Measurements from ENCODE around the gene UBE2E2. TPM values are rescaled to one million over a fixed set of nuclear protein-coding genes. Genes with fewer than 3 reads are reported as not detected.

Gene UBE2E2
- total RNA-seq, 2 experiments from 2014 or later = 41.1 to 48.8 TPM

DNA sequence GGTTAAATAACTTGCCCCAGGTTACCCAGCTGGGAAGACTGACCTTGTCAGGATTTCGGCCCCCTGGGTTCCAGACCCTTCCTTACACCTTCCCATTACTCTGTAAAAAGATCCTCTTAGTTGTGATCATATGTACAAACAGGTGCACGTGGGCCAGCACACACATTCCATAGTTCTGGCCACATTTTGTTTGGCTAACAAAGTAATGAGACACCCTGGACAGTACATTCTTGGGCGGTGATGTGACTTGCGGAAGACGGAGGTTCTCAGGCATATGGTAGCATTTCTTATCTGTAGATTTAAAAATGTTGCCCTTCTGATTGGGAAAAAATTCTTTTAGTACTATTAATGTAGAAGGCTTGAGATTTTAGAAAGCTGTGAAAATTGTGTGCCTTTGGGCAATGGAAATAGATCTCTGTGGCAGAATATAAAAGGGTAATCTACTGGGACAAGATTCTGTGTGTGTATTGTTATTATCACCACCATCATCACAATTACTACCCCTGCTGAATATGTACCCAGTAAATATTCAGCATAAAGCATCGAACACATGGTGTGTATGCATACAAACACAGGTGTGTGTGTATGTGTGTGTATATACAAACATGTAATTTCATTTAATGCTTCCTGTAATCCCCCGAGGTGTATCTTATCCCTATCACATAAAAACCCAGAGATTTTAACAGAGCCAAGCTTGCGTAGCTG lies 397.2 kb downstream of the UBE2E2 start:
- no peak for DNase-seq (ENCODE audit: low spot score)
- Histone ChIP-seq H3K79me2 (ENCODE audit: insufficient read depth, low read depth, low read length) (no peaks in the 10 kb centered on the region), H3K9me3 (ENCODE audit: low read length) (peaks cover 10% of the 10 kb centered on the region), H3K4me3 (ENCODE audit: low read depth, low read length, poor library complexity, severe bottlenecking) (no peak overlapping the region), H3K27ac (ENCODE audit: low read depth, low read length, poor library complexity, severe bottlenecking) (no peak overlapping the region), H3K9me2 (ENCODE audit: insufficient read depth, low read length) (no peaks in the 10 kb centered on the region), H2AFZ (ENCODE audit: low read length) (no peak overlapping the region), H4K20me1 (ENCODE audit: insufficient read depth, low read length) (no peaks in the 10 kb centered on the region), H3K4me1 (ENCODE audit: insufficient read depth, low read length, poor library complexity, severe bottlenecking) (peaks cover 2% of the 10 kb centered on the region), H3K36me3 (ENCODE audit: insufficient read depth, low read length) (peaks cover 12% of the 10 kb centered on the region), H3K4me2 (ENCODE audit: low read length) (no peak overlapping the region)
- TF ChIP-seq CTCF (conservative IDR thresholded peaks at IDR 0.05; ENCODE audit: low read length) = no peak
- intact Hi-C loops (cut with micrococcal nuclease; ENCODE audit: unreplicated experiment) = no loop called here
- ChIA-PET CTCF (ENCODE audit: unreplicated experiment) (no interaction called here), POLR2A (no interaction called here)
- BruUV-seq (replicated peaks) = no TSS peak

GRCh38 chr3:23601091-23601822 lies 398.1 kb downstream of the UBE2E2 start:
- H4K20me1 ChIP-seq (ENCODE audit: insufficient read depth, low read length) = no peaks in the 10 kb centered on the region
- no peak for TF ChIP-seq CTCF (conservative IDR thresholded peaks at IDR 0.05; ENCODE audit: low read length)
- TF ChIP-seq EZH2phosphoT487 (IDR thresholded peaks at IDR 0.05; ENCODE audit: borderline replicate concordance, low read depth, low read length) = no peak
- H2AFZ ChIP-seq (ENCODE audit: low read length) = no peak overlapping the region
- H3K9me3 ChIP-seq (ENCODE audit: low read length) = peaks cover 7% of the 10 kb centered on the region
- H3K9me2 ChIP-seq (ENCODE audit: insufficient read depth, low read length) = no peaks in the 10 kb centered on the region
- peaks cover 7% of the 10 kb centered on the region for H3K36me3 ChIP-seq (ENCODE audit: insufficient read depth, low read length)
- no peaks in the 10 kb centered on the region for H3K4me1 ChIP-seq (ENCODE audit: insufficient read depth, low read length, poor library complexity, severe bottlenecking)
- no peak overlapping the region for H3K4me2 ChIP-seq (ENCODE audit: low read length)
- no peak overlapping the region for H3K4me3 ChIP-seq (ENCODE audit: low read depth, low read length, poor library complexity, severe bottlenecking)
- ChIA-PET CTCF (ENCODE audit: unreplicated experiment) (no interaction called here), POLR2A (no interaction called here)
- H3K79me2 ChIP-seq (ENCODE audit: insufficient read depth, low read depth, low read length) = no peaks in the 10 kb centered on the region
- DNase-seq (ENCODE audit: low spot score) = no peak
- intact Hi-C loops (cut with micrococcal nuclease; ENCODE audit: unreplicated experiment) = no loop called here
- no TSS peak for BruUV-seq (replicated peaks)
- no peak overlapping the region for H3K27ac ChIP-seq (ENCODE audit: low read depth, low read length, poor library complexity, severe bottlenecking)

GRCh38 chr3:23602971-23603370 lies 399.8 kb downstream of the UBE2E2 start:
- no TSS peak for BruUV-seq (replicated peaks)
- intact Hi-C loops (cut with micrococcal nuclease; ENCODE audit: unreplicated experiment) = no loop called here
- no peaks in the 10 kb centered on the region for H3K36me3 ChIP-seq (ENCODE audit: insufficient read depth, low read length)
- H3K4me1 ChIP-seq (ENCODE audit: insufficient read depth, low read length, poor library complexity, severe bottlenecking) = no peaks in the 10 kb centered on the region
- no peaks in the 10 kb centered on the region for H3K9me2 ChIP-seq (ENCODE audit: insufficient read depth, low read length)
- no peaks in the 10 kb centered on the region for H3K79me2 ChIP-seq (ENCODE audit: insufficient read depth, low read depth, low read length)
- H3K9me3 ChIP-seq (ENCODE audit: low read length) = no peaks in the 10 kb centered on the region
- no peak overlapping the region for H3K4me3 ChIP-seq (ENCODE audit: low read depth, low read length, poor library complexity, severe bottlenecking)
- H3K27ac ChIP-seq (ENCODE audit: low read depth, low read length, poor library complexity, severe bottlenecking) = no peak overlapping the region
- TF ChIP-seq EZH2phosphoT487 (IDR thresholded peaks at IDR 0.05; ENCODE audit: borderline replicate concordance, low read depth, low read length) (no peak), CTCF (conservative IDR thresholded peaks at IDR 0.05; ENCODE audit: low read length) (no peak)
- no peak for DNase-seq (ENCODE audit: low spot score)
- H3K4me2 ChIP-seq (ENCODE audit: low read length) = no peak overlapping the region
- ChIA-PET CTCF (ENCODE audit: unreplicated experiment) (interaction anchor here (1.6 kb wide), 1 partner anchor 9 kb away, joined by 6 read pairs; no protein-coding TSS in a partner anchor), POLR2A (interaction anchor here (0.9 to 2.6 kb wide), 2 partner anchors 9 kb away, joined by 4 to 14 read pairs; no protein-coding TSS in a partner anchor)
- no peaks in the 10 kb centered on the region for H4K20me1 ChIP-seq (ENCODE audit: insufficient read depth, low read length)
- H2AFZ ChIP-seq (ENCODE audit: low read length) = no peak overlapping the region

All from OCI-LY7 (cell line).